Transverse colon (tissue), 4 donors: Measurements from ENCODE around the gene QPCT. TPM values are rescaled to one million over a fixed set of nuclear protein-coding genes. Genes with fewer than 3 reads are reported as not detected.
A peak's percentile ranks its signal among the peaks of the same experiment; 100 is the strongest.

Source experiments
- DNase-seq: peaks from one replicate; pipeline ENCODE4 v3.0.0-alpha.2; 2019
- H3K27ac ChIP-seq, 4 donors: fragments of 200-600 bp; sonication (generic); 2 replicates each; pipeline ENCODE4 v1.5.1; 2016 to 2018; ENCODE audit warnings: inconsistent platforms in 4 of 4
- H3K27me3 ChIP-seq: fragments of 200-600 bp; sonication (generic); 2 replicates; pipeline ENCODE4 v1.5.1; 2017; ENCODE audit warnings: inconsistent platforms
- H3K36me3 ChIP-seq, 4 donors: fragments of 200-600 bp; sonication (generic); 2 replicates each; pipeline ENCODE4 v1.5.1; 2017 to 2019; ENCODE audit warnings: inconsistent platforms in 4 of 4
- H3K4me1 ChIP-seq, 4 donors: fragments of 200-600 bp; sonication (generic); 2 replicates each; pipeline ENCODE4 v1.5.1; 2017 to 2020; ENCODE audit warnings: inconsistent platforms in 4 of 4
- H3K4me3 ChIP-seq, 4 donors: fragments of 200-600 bp; sonication (generic); 1 replicate in 1 of 4; 2 replicates in 3 of 4; pipeline versions ENCODE4 v1.5.1 to v1.6.1; 2017 to 2019; ENCODE audit warnings: inconsistent platforms in 4 of 4
- H3K9me3 ChIP-seq, 2 donors: fragments of 200-600 bp; sonication (generic); 2 replicates each; pipeline ENCODE4 v1.5.1; 2017 to 2019; ENCODE audit warnings: inconsistent platforms in 2 of 2
- CTCF ChIP-seq, 5 experiments: fragments of 200-600 bp in 3 of 5; fragments of 450-650 bp in 2 of 5; sonication (generic) in 3 of 5; IDR thresholded peaks; 1 replicate in 2 of 5; 2 replicates in 3 of 5; pipeline ENCODE4 v1.5.1; 2016 to 2017; ENCODE audit warnings: antibody characterized with exemption in 5 of 5, inconsistent platforms in 3 of 5, mild to moderate bottlenecking in 2 of 5, moderate library complexity in 1 of 5
- EP300 ChIP-seq: sonication (generic); formaldehyde crosslinking; IDR thresholded peaks from one replicate; pipeline ENCODE4 v1.6.1; 2017; ENCODE audit warnings: antibody characterized with exemption, low read depth
- POLR2A ChIP-seq: fragments of 450-650 bp; IDR thresholded peaks from one replicate; pipeline ENCODE4 v1.6.1; 2016; ENCODE audit warnings: antibody characterized with exemption, mild to moderate bottlenecking, moderate library complexity
- POLR2AphosphoS5 ChIP-seq, 3 donors: sonication (generic); formaldehyde crosslinking; IDR thresholded peaks; one replicate each; pipeline ENCODE4 v1.6.1; 2016; ENCODE audit warnings: antibody characterized with exemption in 3 of 3
- WGBS, 2 donors: methylation state at CpG; one replicate each; pipeline ENCODE4 v1.1.5; 2018; ENCODE audit warnings: low coverage in 1 of 2; 5-methylcytosine and 5-hydroxymethylcytosine counted together
- in situ Hi-C, 4 donors: fragments of 200-750 bp; cut with MboI; loops; one replicate each; pipeline versions ENCODE4 v1.15.0 to v1.15.1; 2017; ENCODE audit warnings: low sequenced_read_pairs in 3 of 4, low pct_ligation_motif_present in 1 of 4, low pct_unique_long_range_greater_than_20kb in 1 of 4
- intact Hi-C: fragments of 100-400 bp; cut with DNase I; formaldehyde crosslinking; loops from one replicate; pipeline ENCODE4 v1.15.1; 2023; ENCODE audit warnings: low total_unique reads
- total RNA-seq, 4 donors: library from RNA; depleted of rRNA; stranded (reverse); fragments of >200 nt; gene quantifications; one replicate each; pipeline ENCODE4 v1.1.0, GENCODE V29; 2016

QPCT gene
- total RNA-seq, 4 donors from 2014 or later, result 1.6 to 34.4 (median 14.3) TPM

DNA sequence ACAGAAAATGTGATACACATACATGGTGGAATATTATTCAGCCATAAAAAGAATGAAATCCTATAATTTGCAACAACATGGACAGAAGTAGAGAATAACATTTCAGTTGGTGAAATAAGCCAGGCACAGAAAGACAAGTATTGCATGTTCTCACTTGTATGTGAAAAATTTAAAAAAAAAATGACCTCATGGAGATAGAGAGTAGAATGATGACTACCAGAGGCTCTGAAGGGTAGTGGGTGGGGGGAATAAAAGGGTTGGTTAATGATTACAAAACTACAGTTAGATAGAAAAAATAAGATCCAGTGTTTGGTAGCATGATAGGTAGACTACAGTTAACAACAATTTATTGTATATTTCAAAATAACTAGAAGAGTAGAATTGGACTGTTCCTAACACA, 44.3 kb upstream of the QPCT start:
- DNase-seq, result no peak
- Histone ChIP-seq H3K4me1 (peaks cover 0 to 25% (median 7%) of the 10 kb centered on the region in 4 donors), H3K4me3 (no peak overlapping the region), H3K27ac (no peak overlapping the region), H3K27me3 (no peaks in the 10 kb centered on the region), H3K36me3 (no peaks in the 10 kb centered on the region), H3K9me3 (no peaks in the 10 kb centered on the region)
- intact Hi-C loops (no loop called here), in situ Hi-C loops (no loop called here)
- no peak for TF ChIP-seq POLR2A
- no peak for TF ChIP-seq POLR2AphosphoS5 (IDR thresholded peaks at IDR 0.05)
- no peak for TF ChIP-seq CTCF (IDR thresholded peaks at IDR 0.05)
- no peak for TF ChIP-seq EP300

- Histone ChIP-seq H3K36me3 (no peaks in the 10 kb centered on the region), H3K4me1 (peaks cover 4 to 25% (median 7%) of the 10 kb centered on the region in 4 donors), H3K27ac (no peak overlapping the region), H3K9me3 (no peaks in the 10 kb centered on the region), H3K4me3 (no peak overlapping the region), H3K27me3 (no peaks in the 10 kb centered on the region)
- in situ Hi-C loops (no loop called here), intact Hi-C loops (no loop called here)
- DNase-seq, result no peak
- TF ChIP-seq POLR2A, result no peak
- no peak for TF ChIP-seq EP300
- no peak for TF ChIP-seq POLR2AphosphoS5 (IDR thresholded peaks at IDR 0.05)
- no peak for TF ChIP-seq CTCF (IDR thresholded peaks at IDR 0.05)
- WGBS, 2 donors, result 92% methylated on average over 4 of the region's 4 CpGs
Measured at GRCh38 chr2:37300578-37300977, 43.9 kb upstream of the QPCT start.

DNA sequence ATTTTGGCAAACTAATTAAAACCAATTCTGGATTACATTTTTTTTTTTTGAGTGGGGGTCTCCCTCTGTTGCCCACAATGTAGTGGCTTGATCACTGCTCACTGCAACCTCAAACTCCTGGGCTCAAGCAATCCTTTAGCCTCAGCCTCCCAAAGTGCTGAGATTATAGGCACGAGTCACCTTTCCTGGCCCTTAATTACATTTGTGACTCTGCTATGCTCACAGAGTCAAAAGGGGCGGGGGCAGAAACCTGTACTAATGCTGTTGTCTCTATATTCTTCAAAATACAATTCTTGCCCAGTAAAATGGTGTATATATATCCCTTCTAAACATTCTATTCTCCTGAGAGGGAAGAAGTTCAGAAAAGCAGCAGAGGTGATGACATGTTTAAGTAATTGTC, 43.0 kb upstream of the QPCT start:
- Histone ChIP-seq H3K36me3 (no peaks in the 10 kb centered on the region), H3K27me3 (no peaks in the 10 kb centered on the region), H3K4me1 (peaks cover 6 to 25% (median 11%) of the 10 kb centered on the region in 4 donors), H3K9me3 (no peaks in the 10 kb centered on the region), H3K27ac (peak overlapping the region in 1 of 4 donors; percentile 21), H3K4me3 (no peak overlapping the region)
- no peak for DNase-seq
- TF ChIP-seq POLR2AphosphoS5 (IDR thresholded peaks at IDR 0.05), result no peak
- in situ Hi-C loops, result no loop called here
- intact Hi-C loops, result no loop called here
- 0 to 74% methylated on average over 1 to 2 of the region's 2 CpGs for WGBS, 2 donors

DNA sequence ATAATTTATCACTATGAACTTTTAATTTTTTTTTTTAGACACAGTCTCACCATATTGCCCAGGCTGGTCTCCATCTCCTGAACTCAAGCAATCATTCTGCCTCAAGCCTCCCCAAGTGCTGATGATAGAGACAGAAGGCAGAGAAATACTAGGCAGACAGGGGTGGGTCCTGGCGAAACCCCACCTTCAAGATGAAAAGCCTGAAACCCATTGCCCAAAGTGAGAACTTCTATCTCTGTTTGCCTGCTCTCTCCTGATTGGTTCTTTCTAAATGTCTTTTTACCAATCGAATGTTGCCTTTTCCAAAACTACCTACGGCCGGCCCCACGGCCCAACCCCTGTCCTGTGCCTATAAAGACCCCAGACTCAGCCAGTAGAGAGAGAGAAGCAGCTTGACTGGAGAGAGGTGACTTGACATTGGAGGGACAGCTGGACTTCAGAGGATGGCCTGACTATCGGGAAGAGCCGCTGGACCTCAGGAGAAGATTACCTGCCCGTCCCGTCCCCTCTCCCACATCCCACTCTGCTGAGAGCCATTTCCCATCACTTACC, 41.7 kb upstream of the QPCT start:
- H3K36me3 ChIP-seq, result no peaks in the 10 kb centered on the region
- H3K4me3 ChIP-seq, result no peak overlapping the region
- DNase-seq, result no peak
- intact Hi-C loops (no loop called here), in situ Hi-C loops (no loop called here)
- H3K27ac ChIP-seq, result no peak overlapping the region
- peaks cover 6 to 38% (median 19%) of the 10 kb centered on the region in 4 donors for H3K4me1 ChIP-seq
- TF ChIP-seq CTCF (IDR thresholded peaks at IDR 0.05), result no peak
- no peak for TF ChIP-seq POLR2A
- TF ChIP-seq EP300, result no peak
- no peak for TF ChIP-seq POLR2AphosphoS5 (IDR thresholded peaks at IDR 0.05)
- no peaks in the 10 kb centered on the region for H3K27me3 ChIP-seq
- WGBS, 2 donors, result 91 to 100% methylated on average over 1 to 9 of the region's 9 CpGs
- H3K9me3 ChIP-seq, result no peaks in the 10 kb centered on the region

DNA sequence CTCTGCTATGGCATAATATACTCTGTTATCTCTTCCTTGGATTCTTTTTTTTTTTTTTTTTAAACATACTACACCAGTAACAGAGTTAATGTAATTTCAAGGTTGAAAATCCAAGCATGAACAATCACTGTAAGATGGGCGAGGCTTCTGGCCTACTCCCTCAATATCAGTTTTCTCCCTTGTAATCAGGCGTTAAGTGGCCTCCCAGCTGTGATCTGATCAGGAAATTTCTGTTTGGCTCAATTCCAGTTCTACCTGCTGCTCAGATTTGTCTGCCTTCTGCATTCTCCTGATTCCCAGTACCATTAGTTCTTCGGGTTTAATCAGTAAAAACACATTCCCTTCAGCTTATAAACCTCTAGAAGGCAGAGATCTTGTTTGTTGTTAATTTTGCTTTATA, 38.4 kb upstream of the QPCT start:
- Histone ChIP-seq H3K27ac (peak overlapping the region; percentile 9 to 49 (median 40)), H3K4me1 (peaks cover 6 to 48% (median 20%) of the 10 kb centered on the region in 4 donors), H3K4me3 (no peak overlapping the region), H3K27me3 (no peaks in the 10 kb centered on the region), H3K9me3 (no peaks in the 10 kb centered on the region), H3K36me3 (no peaks in the 10 kb centered on the region)
- peak; percentile 22 for DNase-seq
- no peak for TF ChIP-seq EP300
- TF ChIP-seq CTCF (IDR thresholded peaks at IDR 0.05), result no peak
- no peak for TF ChIP-seq POLR2A
- no peak for TF ChIP-seq POLR2AphosphoS5 (IDR thresholded peaks at IDR 0.05)
- in situ Hi-C loops, result no loop called here
- intact Hi-C loops, result no loop called here
- 45 to 55% methylated on average over 3 of the region's 3 CpGs for WGBS, 2 donors
